Measurements from ENCODE around the gene CCN6. TPM values are rescaled to one million over a fixed set of nuclear protein-coding genes. Genes with fewer than 3 reads are reported as not detected.

The CCN6 gene
- total RNA-seq, 1 donor from 2014 or later, result not detected

GRCh38 chr6:112054555-112055190 lies 769 bp downstream of the CCN6 start:
- Histone ChIP-seq H3K27me3 (no peaks in the 10 kb centered on the region), H3K36me3 (no peaks in the 10 kb centered on the region), H3K27ac (no peak overlapping the region), H3K4me3 (no peak overlapping the region), H3K9me3 (no peaks in the 10 kb centered on the region), H3K4me1 (no peaks in the 10 kb centered on the region)
- no peak for ATAC-seq
- TF ChIP-seq CTCF (IDR thresholded peaks at IDR 0.05), result no peak
- DNase-seq, result no peak
- intact Hi-C loops (cut with DNase I), result no loop called here

- no peaks in the 10 kb centered on the region for H3K9me3 ChIP-seq
These were observed 4.5 kb downstream of the CCN6 start for GRCh38 chr6:112058243-112059032.

GRCh38 chr6:112061605-112062004 lies 7.7 kb downstream of the CCN6 start:
- Histone ChIP-seq H3K4me1 (no peaks in the 10 kb centered on the region), H3K9me3 (no peaks in the 10 kb centered on the region), H3K36me3 (no peaks in the 10 kb centered on the region), H3K27me3 (no peaks in the 10 kb centered on the region), H3K27ac (no peak overlapping the region), H3K4me3 (no peak overlapping the region)
- no peak for TF ChIP-seq CTCF (IDR thresholded peaks at IDR 0.05)
- intact Hi-C loops (cut with DNase I), result no loop called here
- ATAC-seq (no peak), DNase-seq (no peak)

More at GRCh38 chr6:112058243-112059032, 4.5 kb downstream of the CCN6 start:
- no peak for ATAC-seq
- Histone ChIP-seq H3K27ac (no peak overlapping the region), H3K4me1 (no peaks in the 10 kb centered on the region), H3K4me3 (no peak overlapping the region), H3K36me3 (no peaks in the 10 kb centered on the region), H3K27me3 (no peaks in the 10 kb centered on the region)
- TF ChIP-seq CTCF (IDR thresholded peaks at IDR 0.05), result no peak
- no peak for DNase-seq
- intact Hi-C loops (cut with DNase I), result no loop called here

GRCh38 chr6:112062966-112063365 lies 9.1 kb downstream of the CCN6 start:
- no peaks in the 10 kb centered on the region for H3K36me3 ChIP-seq
- ATAC-seq, result no peak
- intact Hi-C loops (cut with DNase I), result no loop called here

GRCh38 chr6:112065426-112065986 lies 11.6 kb downstream of the CCN6 start:
- Histone ChIP-seq H3K4me1 (no peaks in the 10 kb centered on the region), H3K36me3 (peaks cover 18% of the 10 kb centered on the region), H3K27ac (no peak overlapping the region), H3K4me3 (no peak overlapping the region), H3K9me3 (no peaks in the 10 kb centered on the region), H3K27me3 (no peaks in the 10 kb centered on the region)
- intact Hi-C loops (cut with DNase I), result no loop called here
- TF ChIP-seq CTCF (IDR thresholded peaks at IDR 0.05), result no peak
- no peak for ATAC-seq
- DNase-seq, result no peak

More at GRCh38 chr6:112062966-112063365, 9.1 kb downstream of the CCN6 start:
- Histone ChIP-seq H3K9me3 (no peaks in the 10 kb centered on the region), H3K4me3 (no peak overlapping the region), H3K4me1 (no peaks in the 10 kb centered on the region), H3K27me3 (no peaks in the 10 kb centered on the region), H3K27ac (no peak overlapping the region)
- TF ChIP-seq CTCF (IDR thresholded peaks at IDR 0.05), result no peak
- no peak for DNase-seq
